HepG2 (cell line): Measurements from ENCODE around the gene FAM24B. TPM values are rescaled to one million over a fixed set of nuclear protein-coding genes. Genes with fewer than 3 reads are reported as not detected.

Experiments used
- KDM2A ChIP-seq: sonication (generic); formaldehyde crosslinking; IDR thresholded peaks from 2 replicates; pipeline ENCODE4 v1.4.0; 2020; ENCODE audit warnings: low read depth, missing genetic modification reagents, borderline replicate concordance
- MBNL3 ChIP-seq: fragments of 250-450 bp; sonication (Bioruptor Pico); conservative IDR thresholded peaks from 2 replicates; pipeline ENCODE4 v1.8.0; 2022; ENCODE audit warnings: mild to moderate bottlenecking, inconsistent platforms
- NFRKB ChIP-seq: fragments of 450-650 bp; IDR thresholded peaks from 2 replicates; pipeline ENCODE4 v1.6.1; 2017
- RAD51 ChIP-seq: fragments of 450-650 bp; IDR thresholded peaks from 2 replicates; pipeline ENCODE4 v1.6.1; 2016; ENCODE audit warnings: borderline replicate concordance
- SALL1 ChIP-seq: sonication (generic); formaldehyde crosslinking; IDR thresholded peaks from 2 replicates; pipeline ENCODE4 v1.8.0; 2022; ENCODE audit warnings: mild to moderate bottlenecking, missing genetic modification reagents
- YY1 ChIP-seq: IDR thresholded peaks from 2 replicates; pipeline ENCODE4 v1.6.1; 2011; ENCODE audit warnings: low read length, low read depth, moderate library complexity, mild to moderate bottlenecking; ENCODE audit not compliant: insufficient read depth, insufficient replicate concordance
- ZBTB8A ChIP-seq: sonication (generic); formaldehyde crosslinking; IDR thresholded peaks from 2 replicates; pipeline ENCODE4 v1.4.0; 2020; ENCODE audit warnings: mild to moderate bottlenecking, low read depth, missing genetic modification reagents, borderline replicate concordance
- ZFP82 ChIP-seq: sonication (generic); formaldehyde crosslinking; IDR thresholded peaks from 2 replicates; pipeline ENCODE4 v1.5.1; 2020; ENCODE audit warnings: mild to moderate bottlenecking, missing genetic modification reagents, borderline replicate concordance
- ZIK1 ChIP-seq: sonication (generic); formaldehyde crosslinking; IDR thresholded peaks from 2 replicates; pipeline ENCODE4 v1.5.0; 2020; ENCODE audit warnings: mild to moderate bottlenecking, low read depth, missing genetic modification reagents, borderline replicate concordance
- ZNF101 ChIP-seq: sonication (generic); formaldehyde crosslinking; IDR thresholded peaks from 2 replicates; pipeline ENCODE4 v1.4.0; 2020; ENCODE audit warnings: mild to moderate bottlenecking, low read depth, missing genetic modification reagents, borderline replicate concordance
- ZNF260 ChIP-seq: sonication (generic); formaldehyde crosslinking; IDR thresholded peaks from 2 replicates; pipeline ENCODE4 v1.4.0; 2020; ENCODE audit warnings: missing genetic modification reagents, low read depth, mild to moderate bottlenecking, borderline replicate concordance
- ZNF331 ChIP-seq: sonication (generic); formaldehyde crosslinking; IDR thresholded peaks from 2 replicates; pipeline ENCODE4 v1.4.0; 2020; ENCODE audit warnings: missing genetic modification reagents
- ZNF337 ChIP-seq: sonication (generic); formaldehyde crosslinking; IDR thresholded peaks from 2 replicates; pipeline ENCODE4 v1.5.1; 2020; ENCODE audit warnings: missing genetic modification reagents, low read depth, mild to moderate bottlenecking, borderline replicate concordance
- ZNF34 ChIP-seq: sonication (generic); formaldehyde crosslinking; IDR thresholded peaks from 2 replicates; pipeline ENCODE4 v1.4.0; 2020; ENCODE audit warnings: mild to moderate bottlenecking, missing genetic modification reagents, borderline replicate concordance
- ZNF382 ChIP-seq: sonication (generic); formaldehyde crosslinking; IDR thresholded peaks from 2 replicates; pipeline ENCODE4 v1.5.0; 2020; ENCODE audit warnings: missing genetic modification reagents, mild to moderate bottlenecking, borderline replicate concordance
- ZNF557 ChIP-seq: sonication (generic); formaldehyde crosslinking; IDR thresholded peaks from 2 replicates; pipeline ENCODE4 v1.4.0; 2020; ENCODE audit warnings: missing genetic modification reagents
- ZNF577 ChIP-seq: sonication (generic); formaldehyde crosslinking; IDR thresholded peaks from 2 replicates; pipeline ENCODE4 v1.4.0; 2020; ENCODE audit warnings: mild to moderate bottlenecking, low read depth, missing genetic modification reagents, borderline replicate concordance
- ZNF7 ChIP-seq: IDR thresholded peaks from 2 replicates; pipeline ENCODE4 v1.6.1; 2016; ENCODE audit warnings: missing biosample characterization, missing genetic modification reagents
- ZNF761 ChIP-seq: sonication (generic); formaldehyde crosslinking; conservative IDR thresholded peaks from 2 replicates; pipeline ENCODE4 v1.4.0; 2020; ENCODE audit warnings: mild to moderate bottlenecking, missing genetic modification reagents
- ZNF775 ChIP-seq: sonication (generic); formaldehyde crosslinking; IDR thresholded peaks from 2 replicates; pipeline ENCODE4 v1.4.0; 2020; ENCODE audit warnings: missing genetic modification reagents, mild to moderate bottlenecking, moderate library complexity, borderline replicate concordance
- ZNF777 ChIP-seq: sonication (generic); formaldehyde crosslinking; IDR thresholded peaks from 2 replicates; pipeline ENCODE4 v1.4.0; 2020; ENCODE audit warnings: missing genetic modification reagents
- ZSCAN12 ChIP-seq: sonication (generic); formaldehyde crosslinking; IDR thresholded peaks from 2 replicates; pipeline ENCODE4 v1.9.0; 2021; ENCODE audit warnings: mild to moderate bottlenecking, missing genetic modification reagents
- ZSCAN9 ChIP-seq: IDR thresholded peaks from 2 replicates; pipeline ENCODE4 v1.6.1; 2016; ENCODE audit warnings: borderline replicate concordance
- polyA plus RNA-seq, 8 experiments: library from polyadenylated mRNA; depleted of rRNA in 3 of 8; stranded (reverse) in 7 of 8; unstranded in 1 of 8; fragments of >200 nt; fragmentation: Illumina TruSeq in 4 of 8; extraction: Trizol in 4 of 8; gene quantifications; 2 replicates each; pipeline versions ENCODE4 v1.2.1 to v1.2.3, GENCODE V29; 2011 to 2016; ENCODE audit warnings: low read depth in 4 of 8, missing spikeins in 1 of 8, mixed read lengths in 1 of 8; ENCODE audit not compliant: insufficient read depth in 1 of 8
- total RNA-seq, 5 experiments: library from RNA; depleted of rRNA; stranded (reverse); fragments of >200 nt; fragmentation: Illumina TruSeq; extraction: Trizol; gene quantifications; 2 replicates each; pipeline ENCODE4 v1.2.3, GENCODE V29; 2016; ENCODE audit warnings: low read depth in 1 of 5
- TF ChIP-seq, protein P1 (sequence below): sonication (generic); formaldehyde crosslinking; IDR thresholded peaks from 2 replicates; pipeline ENCODE4 v1.8.0; 2022; ENCODE audit warnings: mild to moderate bottlenecking, missing genetic modification reagents; ENCODE audit not compliant: insufficient replicate concordance
- TF ChIP-seq, protein P2 (sequence below): sonication (generic); formaldehyde crosslinking; IDR thresholded peaks from 2 replicates; pipeline ENCODE4 v1.4.0; 2020; ENCODE audit warnings: missing genetic modification reagents, mild to moderate bottlenecking, borderline replicate concordance
- TF ChIP-seq, protein P3 (sequence below): sonication (generic); formaldehyde crosslinking; IDR thresholded peaks from 2 replicates; pipeline ENCODE4 v1.8.1; 2022; ENCODE audit warnings: low read depth, mild to moderate bottlenecking, missing genetic modification reagents

FAM24B gene
- total and polyA plus RNA-seq, 2 of the 13 experiments (the other 11 are each of a cell fraction or from before 2014, with no cell fraction given), result 1.9 to 3.0 TPM

DNA sequence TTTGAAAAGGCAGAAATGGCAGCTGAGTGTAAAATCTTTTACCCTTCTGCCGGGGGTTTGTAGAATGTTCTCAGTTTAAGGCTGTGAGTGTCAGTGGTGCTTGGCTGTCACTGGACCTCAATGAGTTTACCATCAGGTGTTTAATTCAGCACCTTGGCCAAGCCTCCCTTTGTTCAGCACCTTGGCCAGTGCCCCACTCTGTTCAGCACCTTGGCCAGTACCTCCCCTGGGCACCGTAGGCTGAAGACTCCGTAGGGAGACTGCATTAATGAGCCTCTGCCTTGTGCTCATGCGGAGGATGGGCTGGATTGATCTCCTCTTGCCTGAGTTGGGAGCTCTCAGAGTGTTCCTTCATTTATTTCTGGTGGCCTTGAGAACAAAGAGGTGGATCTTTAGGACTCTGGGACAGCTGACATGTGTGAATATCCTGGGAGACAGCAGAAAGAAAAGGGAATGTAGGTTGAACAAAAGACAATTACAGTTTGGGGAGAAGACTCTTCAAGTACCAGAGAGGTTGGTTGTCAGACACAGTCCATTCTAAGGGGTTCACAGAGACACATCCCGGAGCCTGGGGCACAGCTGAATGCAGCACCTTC lies 32.6 kb upstream of the FAM24B start (continued):
- TF ChIP-seq ZBTB8A (CRISPR knock-in tag), result peak; percentile 98; the same call in 1 of the 2 replicates
- peak; percentile 98 for TF ChIP-seq ZNF7 (CRISPR knock-in tag)
- TF ChIP-seq ZNF34 (CRISPR knock-in tag), result peak; percentile 96
- TF ChIP-seq, protein P1, sequence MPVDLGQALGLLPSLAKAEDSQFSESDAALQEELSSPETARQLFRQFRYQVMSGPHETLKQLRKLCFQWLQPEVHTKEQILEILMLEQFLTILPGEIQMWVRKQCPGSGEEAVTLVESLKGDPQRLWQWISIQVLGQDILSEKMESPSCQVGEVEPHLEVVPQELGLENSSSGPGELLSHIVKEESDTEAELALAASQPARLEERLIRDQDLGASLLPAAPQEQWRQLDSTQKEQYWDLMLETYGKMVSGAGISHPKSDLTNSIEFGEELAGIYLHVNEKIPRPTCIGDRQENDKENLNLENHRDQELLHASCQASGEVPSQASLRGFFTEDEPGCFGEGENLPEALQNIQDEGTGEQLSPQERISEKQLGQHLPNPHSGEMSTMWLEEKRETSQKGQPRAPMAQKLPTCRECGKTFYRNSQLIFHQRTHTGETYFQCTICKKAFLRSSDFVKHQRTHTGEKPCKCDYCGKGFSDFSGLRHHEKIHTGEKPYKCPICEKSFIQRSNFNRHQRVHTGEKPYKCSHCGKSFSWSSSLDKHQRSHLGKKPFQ (CRISPR knock-in tag), result peak; percentile 99
- TF ChIP-seq ZNF331 (CRISPR knock-in tag), result peak; percentile 100
- TF ChIP-seq, protein P2, sequence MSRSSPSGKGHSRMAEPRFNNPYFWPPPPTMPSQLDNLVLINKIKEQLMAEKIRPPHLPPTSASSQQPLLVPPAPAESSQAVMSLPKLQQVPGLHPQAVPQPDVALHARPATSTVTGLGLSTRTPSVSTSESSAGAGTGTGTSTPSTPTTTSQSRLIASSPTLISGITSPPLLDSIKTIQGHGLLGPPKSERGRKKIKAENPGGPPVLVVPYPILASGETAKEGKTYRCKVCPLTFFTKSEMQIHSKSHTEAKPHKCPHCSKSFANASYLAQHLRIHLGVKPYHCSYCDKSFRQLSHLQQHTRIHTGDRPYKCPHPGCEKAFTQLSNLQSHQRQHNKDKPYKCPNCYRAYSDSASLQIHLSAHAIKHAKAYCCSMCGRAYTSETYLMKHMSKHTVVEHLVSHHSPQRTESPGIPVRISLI (CRISPR knock-in tag), result peak; percentile 79; the same call in 1 of the 2 replicates
- peak; percentile 91 for TF ChIP-seq ZNF382 (CRISPR knock-in tag)
- peak; percentile 100 for TF ChIP-seq ZIK1 (CRISPR knock-in tag)
- TF ChIP-seq SALL1 (CRISPR knock-in tag), result peak; percentile 100
- TF ChIP-seq KDM2A (CRISPR knock-in tag), result peak; percentile 99
- TF ChIP-seq, protein P3, sequence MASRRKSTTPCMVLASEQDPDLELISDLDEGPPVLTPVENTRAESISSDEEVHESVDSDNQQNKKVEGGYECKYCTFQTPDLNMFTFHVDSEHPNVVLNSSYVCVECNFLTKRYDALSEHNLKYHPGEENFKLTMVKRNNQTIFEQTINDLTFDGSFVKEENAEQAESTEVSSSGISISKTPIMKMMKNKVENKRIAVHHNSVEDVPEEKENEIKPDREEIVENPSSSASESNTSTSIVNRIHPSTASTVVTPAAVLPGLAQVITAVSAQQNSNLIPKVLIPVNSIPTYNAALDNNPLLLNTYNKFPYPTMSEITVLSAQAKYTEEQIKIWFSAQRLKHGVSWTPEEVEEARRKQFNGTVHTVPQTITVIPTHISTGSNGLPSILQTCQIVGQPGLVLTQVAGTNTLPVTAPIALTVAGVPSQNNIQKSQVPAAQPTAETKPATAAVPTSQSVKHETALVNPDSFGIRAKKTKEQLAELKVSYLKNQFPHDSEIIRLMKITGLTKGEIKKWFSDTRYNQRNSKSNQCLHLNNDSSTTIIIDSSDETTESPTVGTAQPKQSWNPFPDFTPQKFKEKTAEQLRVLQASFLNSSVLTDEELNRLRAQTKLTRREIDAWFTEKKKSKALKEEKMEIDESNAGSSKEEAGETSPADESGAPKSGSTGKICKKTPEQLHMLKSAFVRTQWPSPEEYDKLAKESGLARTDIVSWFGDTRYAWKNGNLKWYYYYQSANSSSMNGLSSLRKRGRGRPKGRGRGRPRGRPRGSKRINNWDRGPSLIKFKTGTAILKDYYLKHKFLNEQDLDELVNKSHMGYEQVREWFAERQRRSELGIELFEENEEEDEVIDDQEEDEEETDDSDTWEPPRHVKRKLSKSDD (CRISPR knock-in tag), result peak; percentile 99
- peak; percentile 99 for TF ChIP-seq ZNF761 (CRISPR knock-in tag)
- TF ChIP-seq MBNL3 (CRISPR knock-in tag), result no peak
- TF ChIP-seq ZNF557 (CRISPR knock-in tag), result peak; percentile 100
- peak; percentile 100 for TF ChIP-seq ZSCAN12 (CRISPR knock-in tag)
- TF ChIP-seq ZNF337 (CRISPR knock-in tag), result peak; percentile 100; the same call in 1 of the 2 replicates
- TF ChIP-seq RAD51, result no peak
- TF ChIP-seq ZNF101 (CRISPR knock-in tag), result peak; percentile 99
- no peak for TF ChIP-seq ZNF260
- TF ChIP-seq ZSCAN9 (CRISPR knock-in tag), result peak; percentile 100
- peak; percentile 98 for TF ChIP-seq ZFP82 (CRISPR knock-in tag)
- peak; percentile 98 for TF ChIP-seq ZNF775 (CRISPR knock-in tag)
- TF ChIP-seq ZNF777 (CRISPR knock-in tag), result peak; percentile 96
- TF ChIP-seq YY1, result no peak
- TF ChIP-seq NFRKB, result no peak
- TF ChIP-seq ZNF577 (CRISPR knock-in tag), result peak; percentile 100
